SU-DHL-6 (cell line): ENCODE results near the gene BUD23.

Experiments
- H2AFZ ChIP-seq: fragments of 200-600 bp; sonication (generic); 2 replicates; pipeline ENCODE4 v1.6.1; 2014; ENCODE audit warnings: low read depth, mild to moderate bottlenecking, moderate library complexity, mixed read lengths, antibody characterized with exemption, low read length; ENCODE audit not compliant: severe bottlenecking
- H3F3A ChIP-seq: fragments of 200-600 bp; shearing (Covaris generic); 2 replicates; pipeline ENCODE4 v1.6.0; 2016; ENCODE audit warnings: antibody characterized with exemption, mild to moderate bottlenecking; ENCODE audit not compliant: insufficient read depth
- H3K27ac ChIP-seq: fragments of 200-600 bp; sonication (generic); 2 replicates; pipeline ENCODE4 v1.5.1; 2016; ENCODE audit warnings: low read depth, mild to moderate bottlenecking, low read length, moderate library complexity, mixed read lengths
- H3K27me3 ChIP-seq: fragments of 200-600 bp; sonication (generic), shearing (Covaris generic); 2 replicates; pipeline ENCODE4 v1.6.0; 2014; ENCODE audit warnings: mild to moderate bottlenecking, low read length
- H3K36me3 ChIP-seq: fragments of 200-600 bp; sonication (generic); 2 replicates; pipeline ENCODE4 v1.6.1; 2014; ENCODE audit warnings: mild to moderate bottlenecking, low read length, mixed read lengths
- H3K4me2 ChIP-seq: fragments of 300-600, 200-600 bp; shearing (Covaris generic), sonication (generic); 2 replicates; pipeline ENCODE4 v1.6.0; 2014; ENCODE audit warnings: low read length, low read depth, mild to moderate bottlenecking; ENCODE audit not compliant: poor library complexity, severe bottlenecking
- H3K4me3 ChIP-seq: fragments of 200-600 bp; sonication (generic); 2 replicates; pipeline ENCODE4 v1.5.1; 2014; ENCODE audit warnings: antibody characterized with exemption, low read length, mild to moderate bottlenecking, mixed read lengths; ENCODE audit not compliant: insufficient read depth, poor library complexity, severe bottlenecking
- H3K79me2 ChIP-seq: fragments of 200-600 bp; sonication (generic); 2 replicates; pipeline ENCODE4 v1.6.1; 2014; ENCODE audit warnings: mild to moderate bottlenecking, low read length, moderate library complexity; ENCODE audit not compliant: insufficient read depth
- H3K9ac ChIP-seq: fragments of 200-600 bp; sonication (generic); 2 replicates; pipeline ENCODE4 v1.7.0; 2014; ENCODE audit warnings: mild to moderate bottlenecking, low read length
- H3K9me2 ChIP-seq: fragments of 200-600 bp; sonication (generic); replicated peaks from 2 replicates; pipeline ENCODE4 v1.6.1; 2014; ENCODE audit warnings: low read length; ENCODE audit not compliant: insufficient read depth
- H3K9me3 ChIP-seq: fragments of 200-600 bp; sonication (generic); 2 replicates; pipeline ENCODE4 v1.6.1; 2014; ENCODE audit warnings: low read length, mixed read lengths; ENCODE audit not compliant: insufficient read depth
- H4K20me1 ChIP-seq: fragments of 200-600 bp; sonication (generic); 2 replicates; pipeline ENCODE4 v1.6.1; 2014; ENCODE audit warnings: low read depth, mild to moderate bottlenecking, antibody characterized with exemption, low read length, moderate library complexity, mixed read lengths
- CTCF ChIP-seq: fragments of 200-600 bp; sonication (generic); IDR thresholded peaks from one replicate; pipeline ENCODE4 v1.5.1; 2017; ENCODE audit warnings: antibody characterized with exemption, mild to moderate bottlenecking, low read length, moderate library complexity; ENCODE audit not compliant: insufficient read depth, poor library complexity, severe bottlenecking
- EZH2phosphoT487 ChIP-seq: fragments of 200-600 bp; sonication (generic), shearing (Covaris generic); conservative IDR thresholded peaks from 2 replicates; pipeline ENCODE4 v1.6.1; 2018; ENCODE audit warnings: mild to moderate bottlenecking, antibody characterized with exemption, low read length, moderate library complexity, mixed read lengths

Gene BUD23

GRCh38 chr7:73728551-73728950, 45.2 kb downstream of the BUD23 start:
- Histone ChIP-seq H2AFZ (no peak overlapping the region), H3F3A (no peaks in the 10 kb centered on the region), H3K9me3 (no peaks in the 10 kb centered on the region), H4K20me1 (no peaks in the 10 kb centered on the region), H3K27ac (no peak overlapping the region), H3K9ac (no peak overlapping the region), H3K4me2 (no peak overlapping the region), H3K9me2 (no peaks in the 10 kb centered on the region), H3K36me3 (no peaks in the 10 kb centered on the region), H3K27me3 (no peaks in the 10 kb centered on the region), H3K4me3 (no peak overlapping the region), H3K79me2 (no peaks in the 10 kb centered on the region)
- no peak for TF ChIP-seq CTCF
- TF ChIP-seq EZH2phosphoT487, result no peak

GRCh38 chr7:73730485-73730884, 47.1 kb downstream of the BUD23 start:
- Histone ChIP-seq H3K9ac (no peak overlapping the region), H3K36me3 (no peaks in the 10 kb centered on the region), H3K9me3 (no peaks in the 10 kb centered on the region), H3F3A (0 out of 2 replicates have a peak, but pooled peaks cover 4% of the 10 kb centered on the region), H3K27ac (no peak overlapping the region), H2AFZ (no peak overlapping the region), H3K27me3 (no peaks in the 10 kb centered on the region), H4K20me1 (no peaks in the 10 kb centered on the region), H3K9me2 (no peaks in the 10 kb centered on the region), H3K79me2 (no peaks in the 10 kb centered on the region), H3K4me2 (no peak overlapping the region), H3K4me3 (no peak overlapping the region)
- TF ChIP-seq CTCF (no peak), EZH2phosphoT487 (no peak)

- TF ChIP-seq CTCF, result no peak
- TF ChIP-seq EZH2phosphoT487, result no peak
- Histone ChIP-seq H3F3A (0 out of 2 replicates have a peak, but pooled peaks cover 4% of the 10 kb centered on the region), H4K20me1 (no peaks in the 10 kb centered on the region), H3K9ac (no peak overlapping the region), H3K27ac (no peak overlapping the region), H3K9me3 (no peaks in the 10 kb centered on the region), H3K79me2 (no peaks in the 10 kb centered on the region), H3K9me2 (no peaks in the 10 kb centered on the region), H3K4me2 (no peak overlapping the region), H3K27me3 (no peaks in the 10 kb centered on the region), H3K4me3 (no peak overlapping the region), H2AFZ (no peak overlapping the region), H3K36me3 (no peaks in the 10 kb centered on the region)
These were observed 49.0 kb downstream of the BUD23 start for GRCh38 chr7:73732397-73732796.
